Upper lobe of right lung (tissue), 1 donor: ENCODE results near the gene FAM240A. TPM values are rescaled to one million over a fixed set of nuclear protein-coding genes. Genes with fewer than 3 reads are reported as not detected.

Experiments
- ATAC-seq: fragments of 200-7000 bp; cut with Tn5 transposase; one replicate; pipeline ENCODE4 v1.9.1; 2020; ENCODE audit warnings: mild to moderate bottlenecking, moderate library complexity
- DNase-seq: peaks from one replicate; pipeline ENCODE4 v3.0.0-alpha.2; 2020
- H3K27ac ChIP-seq: fragments of 200-600 bp; one replicate; pipeline ENCODE4 v1.8.0; 2022
- H3K27me3 ChIP-seq: fragments of 200-600 bp; one replicate; pipeline ENCODE4 v1.8.0; 2022; ENCODE audit warnings: mild to moderate bottlenecking
- H3K36me3 ChIP-seq: fragments of 200-600 bp; one replicate; pipeline ENCODE4 v1.8.0; 2022
- H3K4me1 ChIP-seq: fragments of 200-600 bp; one replicate; pipeline ENCODE4 v1.8.0; 2022
- H3K4me3 ChIP-seq: fragments of 200-600 bp; one replicate; pipeline ENCODE4 v1.8.0; 2022; ENCODE audit warnings: mild to moderate bottlenecking
- H3K9me3 ChIP-seq: fragments of 200-600 bp; one replicate; pipeline ENCODE4 v1.8.0; 2022
- CTCF ChIP-seq: fragments of 200-600 bp; IDR thresholded peaks from one replicate; pipeline ENCODE4 v1.8.0; 2022; ENCODE audit warnings: antibody characterized with exemption
- intact Hi-C: fragments of 100-400 bp; cut with DNase I; formaldehyde crosslinking; loops from one replicate; pipeline ENCODE4 v1.11.0; 2022
- total RNA-seq: library from RNA; stranded (reverse); fragmentation: NEBNext Ultra II Directional; extraction: Animal tissue kit (Norgen Biotek cat#: 25700); gene quantifications from one replicate; pipeline ENCODE4 v1.2.1, GENCODE V29; 2021
- donor health status: DM: no; HTN: yes; CAD: no; lungs with severe emphysema.

FAM240A gene
- total RNA-seq, 1 donor from 2014 or later: not detected

GRCh38 chr3:46667061-46667621 is 54.8 kb downstream of the FAM240A start:
- Histone ChIP-seq H3K36me3 (no peaks in the 10 kb centered on the region), H3K9me3 (no peaks in the 10 kb centered on the region), H3K4me3 (no peak overlapping the region), H3K4me1 (peaks cover 10% of the 10 kb centered on the region), H3K27ac (no peak overlapping the region), H3K27me3 (no peaks in the 10 kb centered on the region)
- DNase-seq (peak; percentile 64), ATAC-seq (no peak)
- TF ChIP-seq CTCF: no peak
- intact Hi-C loops: no loop called here

- Histone ChIP-seq H3K4me1 (peaks cover 10% of the 10 kb centered on the region), H3K27me3 (no peaks in the 10 kb centered on the region), H3K4me3 (no peak overlapping the region), H3K9me3 (no peaks in the 10 kb centered on the region), H3K27ac (no peak overlapping the region), H3K36me3 (no peaks in the 10 kb centered on the region)
- ATAC-seq: no peak
- TF ChIP-seq CTCF: no peak
- intact Hi-C loops: no loop called here
- peak; percentile 57 for DNase-seq
Measured at GRCh38 chr3:46667657-46668056, 55.3 kb downstream of the FAM240A start.

- DNase-seq (peak; percentile 52), ATAC-seq (no peak)
- Histone ChIP-seq H3K4me3 (no peak overlapping the region), H3K27ac (no peak overlapping the region), H3K9me3 (no peaks in the 10 kb centered on the region), H3K27me3 (no peaks in the 10 kb centered on the region), H3K4me1 (peaks cover 7% of the 10 kb centered on the region), H3K36me3 (no peaks in the 10 kb centered on the region)
- intact Hi-C loops: no loop called here
- no peak for TF ChIP-seq CTCF
Measured at GRCh38 chr3:46668116-46668515, 55.8 kb downstream of the FAM240A start.

GRCh38 chr3:46668591-46668990 is 56.3 kb downstream of the FAM240A start:
- intact Hi-C loops: no loop called here
- Histone ChIP-seq H3K4me3 (no peak overlapping the region), H3K27me3 (no peaks in the 10 kb centered on the region), H3K27ac (no peak overlapping the region), H3K9me3 (no peaks in the 10 kb centered on the region), H3K4me1 (peaks cover 2% of the 10 kb centered on the region), H3K36me3 (no peaks in the 10 kb centered on the region)
- TF ChIP-seq CTCF: no peak
- peak; percentile 6 for ATAC-seq
- DNase-seq: peak; percentile 43

GRCh38 chr3:46669191-46669999 is 57.1 kb downstream of the FAM240A start:
- no peaks in the 10 kb centered on the region for H3K9me3 ChIP-seq
- H3K4me3 ChIP-seq: no peak overlapping the region
- H3K4me1 ChIP-seq: no peaks in the 10 kb centered on the region
- no peaks in the 10 kb centered on the region for H3K27me3 ChIP-seq
- H3K27ac ChIP-seq: no peak overlapping the region
- TF ChIP-seq CTCF: no peak
- no peaks in the 10 kb centered on the region for H3K36me3 ChIP-seq
- DNase-seq (peak; percentile 63), ATAC-seq (no peak)
- intact Hi-C loops: no loop called here
